UCSD-AML1 (cell line): ENCODE measurements around the gene EGFL7.
A peak's percentile ranks its signal among the peaks of the same experiment; 100 is the strongest.
"Not testable (repeated sequence)": the region's sequence is repeated elsewhere in the genome, so short reads cannot be mapped to it uniquely, and the experiment has no call there.

Experiments used
- DNase-seq: peaks from one replicate; lab custom pipeline; 2025; ENCODE audit not compliant: unreplicated experiment; lab: John Stamatoyannopoulos, UW

EGFL7 gene

GRCh38 chr9:136624184-136624951, 38.3 kb upstream of the EGFL7 start:
- no peak for DNase-seq

DNA sequence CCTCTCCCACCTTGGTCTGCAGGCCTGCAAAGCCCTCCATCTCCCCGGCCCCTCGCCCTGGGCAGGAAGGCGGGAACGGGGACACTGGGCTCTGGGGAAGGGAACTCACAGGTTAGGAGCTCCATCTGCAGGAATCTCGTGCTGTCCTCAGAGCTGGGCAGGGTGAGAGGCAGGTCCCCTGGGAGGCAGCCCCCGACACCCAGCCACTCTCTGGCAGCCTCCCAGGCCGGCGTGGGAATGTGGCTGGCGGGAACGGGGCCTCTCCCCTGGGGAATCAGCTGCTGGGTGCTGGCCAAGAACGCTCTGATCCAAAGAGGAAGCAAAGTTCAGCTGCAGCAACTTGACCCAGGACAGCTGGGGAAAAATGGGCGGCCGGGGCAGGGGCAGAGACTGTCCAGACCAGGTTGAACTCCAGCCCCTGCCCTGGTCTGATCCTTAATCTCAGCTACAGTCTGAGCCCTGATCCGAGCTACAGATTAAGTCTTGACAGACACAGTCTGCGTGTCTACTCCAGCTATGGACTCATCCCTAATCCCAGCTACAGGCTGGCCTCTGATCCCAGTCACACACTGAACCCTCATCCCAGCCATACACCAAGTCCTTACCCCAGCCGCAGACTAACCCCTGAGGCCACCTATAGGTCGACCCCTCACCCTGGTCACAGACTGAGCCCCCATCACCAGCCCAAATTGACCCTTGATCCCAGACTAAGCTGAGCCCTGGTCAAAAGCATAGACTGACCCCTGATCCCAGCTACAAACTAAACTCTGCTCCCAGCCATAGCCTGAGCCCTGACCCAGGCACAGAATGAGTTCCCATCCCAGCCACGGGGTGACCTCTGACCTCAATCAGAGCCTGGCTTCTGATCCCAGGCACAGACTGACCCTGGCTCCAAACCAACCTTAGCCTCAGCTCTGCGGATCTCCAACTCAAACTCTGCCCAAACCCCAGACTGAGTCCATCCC, 37.3 kb upstream of the EGFL7 start:
- DNase-seq, result peak; percentile 44

- DNase-seq, result no peak
Observed at GRCh38 chr9:136626066-136626725, 36.5 kb upstream of the EGFL7 start.

- no peak for DNase-seq
Observed at GRCh38 chr9:136626740-136627642, 35.7 kb upstream of the EGFL7 start.

GRCh38 chr9:136627703-136628102, 35.0 kb upstream of the EGFL7 start:
- no peak for DNase-seq

DNA sequence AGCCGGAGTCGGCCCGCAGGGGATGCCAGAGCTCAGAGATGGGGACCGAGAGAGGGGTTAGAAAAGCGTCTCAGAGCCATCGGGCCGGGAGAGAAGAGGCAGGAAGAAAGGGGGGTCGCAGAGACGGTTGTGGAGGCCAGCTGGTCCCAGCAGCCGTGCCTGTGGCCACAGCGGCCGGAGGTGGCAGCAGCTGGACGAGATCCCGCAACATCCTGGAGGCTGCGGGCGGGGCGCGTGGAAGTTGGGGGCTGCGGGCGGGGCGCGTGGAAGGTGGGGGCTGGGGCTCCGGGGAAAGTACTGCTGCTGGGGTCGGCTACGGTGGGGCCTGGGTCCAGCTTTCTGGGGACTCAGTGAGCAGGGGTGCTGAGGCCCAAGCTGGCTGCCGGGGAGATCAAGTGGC, 34.4 kb upstream of the EGFL7 start:
- peak; percentile 37 for DNase-seq

DNA sequence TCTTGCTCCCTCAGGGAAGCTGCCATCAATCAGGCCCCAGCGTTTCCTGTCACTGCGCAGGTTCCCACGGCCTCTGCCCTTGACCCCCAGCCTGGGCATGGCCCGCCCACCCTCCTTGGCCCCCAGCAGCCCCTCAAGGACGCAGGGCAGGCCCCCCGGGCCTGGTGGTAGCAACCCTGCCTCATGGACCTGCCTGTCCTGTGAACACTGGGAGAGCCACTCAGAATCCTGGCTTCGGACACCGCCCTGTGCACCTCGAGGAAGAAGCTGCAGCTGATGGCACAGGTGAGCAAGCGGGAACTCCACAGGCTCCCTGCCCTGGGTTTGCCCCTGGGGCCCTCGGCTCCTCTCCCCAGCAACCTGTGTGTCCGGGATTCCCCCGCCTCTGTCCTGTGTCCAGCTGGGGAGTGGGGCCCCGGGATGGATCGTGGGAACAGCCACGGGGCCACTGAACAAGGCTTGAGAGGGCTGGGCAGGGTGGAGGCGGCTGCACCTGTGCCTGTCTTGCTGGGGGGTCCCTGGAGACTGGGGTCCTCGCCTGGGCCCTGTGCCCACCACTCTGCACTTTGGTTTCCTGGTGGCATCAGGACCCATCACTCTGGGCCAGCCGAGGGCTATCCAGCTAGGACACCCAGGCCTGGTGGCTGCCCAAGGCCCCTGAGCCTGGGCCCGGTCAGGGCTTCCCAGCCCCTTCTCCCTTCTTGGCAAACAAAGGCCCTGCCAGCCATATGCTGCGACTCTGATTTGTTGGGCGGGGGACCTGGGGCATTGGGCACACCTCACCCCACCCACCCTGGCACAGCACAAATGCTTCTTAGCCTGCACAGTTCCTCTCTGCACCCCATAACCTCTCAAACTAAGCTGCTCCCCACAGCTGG, 33.5 kb upstream of the EGFL7 start:
- DNase-seq, result no peak

GRCh38 chr9:136629879-136630661, 32.6 kb upstream of the EGFL7 start:
- peak; percentile 80 for DNase-seq

- no peak for DNase-seq
Observed at GRCh38 chr9:136630662-136630992, 32.1 kb upstream of the EGFL7 start.

GRCh38 chr9:136631038-136632000, 31.4 kb upstream of the EGFL7 start:
- DNase-seq, result peak; percentile 84

DNA sequence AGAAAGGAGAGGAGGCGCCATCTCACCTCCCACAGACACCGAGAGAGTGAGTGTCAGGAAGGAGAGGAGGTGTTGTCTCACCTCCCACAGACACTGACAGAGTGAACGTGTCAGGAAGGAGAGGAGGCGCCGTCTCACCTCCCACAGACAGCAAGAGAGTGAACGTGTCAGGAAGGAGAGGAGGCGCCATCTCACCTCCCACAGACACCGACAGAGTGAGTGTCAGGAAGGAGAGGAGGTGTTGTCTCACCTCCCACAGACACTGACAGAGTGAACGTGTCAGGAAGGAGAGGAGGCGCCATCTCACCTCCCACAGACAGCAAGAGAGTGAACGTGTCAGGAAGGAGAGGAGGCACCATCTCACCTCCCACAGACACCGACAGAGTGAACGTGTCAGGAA, 30.6 kb upstream of the EGFL7 start:
- DNase-seq, result not testable (repeated sequence)

- not testable (repeated sequence) for DNase-seq
Observed at GRCh38 chr9:136632491-136633106, 30.1 kb upstream of the EGFL7 start.

DNA sequence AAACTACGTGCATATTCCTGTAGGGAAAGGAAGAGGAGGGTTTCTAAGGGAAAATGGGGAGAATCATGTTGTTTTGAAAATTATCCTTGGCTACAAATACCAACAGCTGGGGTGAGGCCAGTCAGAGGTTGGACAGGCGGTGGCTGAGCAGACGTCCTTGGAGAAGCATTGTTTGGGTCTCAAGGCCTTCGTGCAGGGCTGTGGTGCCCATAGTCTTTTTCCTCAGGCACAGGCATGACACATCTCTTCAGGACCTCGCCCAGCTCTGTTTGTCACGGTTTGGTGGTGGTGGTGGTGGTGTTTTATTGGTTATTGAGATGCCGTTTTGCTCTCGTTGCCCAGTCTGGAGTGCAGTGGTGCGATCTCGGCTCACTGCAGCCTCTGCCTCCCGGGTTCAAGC, 27.8 kb upstream of the EGFL7 start:
- DNase-seq, result no peak

GRCh38 chr9:136640171-136641111, 22.3 kb upstream of the EGFL7 start:
- DNase-seq, result no peak

GRCh38 chr9:136642439-136642921, 20.2 kb upstream of the EGFL7 start:
- no peak for DNase-seq
